Mammary epithelial cell (primary cell): Measurements from ENCODE around the gene FIZ1.

Source experiments
- EZH2 ChIP-seq: IDR thresholded peaks from 2 replicates; pipeline ENCODE4 v1.6.1; 2012; ENCODE audit warnings: low read length, inconsistent platforms, borderline replicate concordance
- TF ChIP-seq, protein P1 (sequence below), 2 donors: IDR thresholded peaks in 1 of 2; conservative IDR thresholded peaks in 1 of 2; 2 replicates each; pipeline ENCODE4 v1.5.1; 2011 to 2012; ENCODE audit warnings: inconsistent platforms in 2 of 2, low read length in 2 of 2, mild to moderate bottlenecking in 2 of 2, control low read depth in 1 of 2, low read depth in 1 of 2; ENCODE audit not compliant: insufficient read depth in 1 of 2; ENCODE audit errors: extremely low read depth in 1 of 2

DNA sequence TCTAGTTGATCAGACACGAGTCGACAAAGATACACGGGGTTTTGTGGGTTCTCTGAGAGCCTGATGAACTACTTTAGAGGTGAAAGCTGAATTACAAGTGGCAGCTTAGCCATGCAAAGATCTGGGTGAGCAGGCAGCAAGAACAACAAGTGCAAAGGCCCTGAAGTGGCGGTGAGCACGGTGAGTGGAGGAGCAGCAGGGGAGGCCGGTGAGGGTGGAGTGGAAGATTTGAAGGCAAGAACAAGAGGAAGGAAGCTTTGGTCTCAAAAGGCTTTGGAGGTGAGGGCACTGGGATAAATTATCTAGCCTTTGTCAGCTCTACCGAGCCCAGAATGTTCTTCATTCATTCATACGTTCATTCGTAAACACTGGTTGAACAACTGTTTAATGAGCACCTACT is 7.5 kb upstream of the FIZ1 start:
- TF ChIP-seq, protein P1, sequence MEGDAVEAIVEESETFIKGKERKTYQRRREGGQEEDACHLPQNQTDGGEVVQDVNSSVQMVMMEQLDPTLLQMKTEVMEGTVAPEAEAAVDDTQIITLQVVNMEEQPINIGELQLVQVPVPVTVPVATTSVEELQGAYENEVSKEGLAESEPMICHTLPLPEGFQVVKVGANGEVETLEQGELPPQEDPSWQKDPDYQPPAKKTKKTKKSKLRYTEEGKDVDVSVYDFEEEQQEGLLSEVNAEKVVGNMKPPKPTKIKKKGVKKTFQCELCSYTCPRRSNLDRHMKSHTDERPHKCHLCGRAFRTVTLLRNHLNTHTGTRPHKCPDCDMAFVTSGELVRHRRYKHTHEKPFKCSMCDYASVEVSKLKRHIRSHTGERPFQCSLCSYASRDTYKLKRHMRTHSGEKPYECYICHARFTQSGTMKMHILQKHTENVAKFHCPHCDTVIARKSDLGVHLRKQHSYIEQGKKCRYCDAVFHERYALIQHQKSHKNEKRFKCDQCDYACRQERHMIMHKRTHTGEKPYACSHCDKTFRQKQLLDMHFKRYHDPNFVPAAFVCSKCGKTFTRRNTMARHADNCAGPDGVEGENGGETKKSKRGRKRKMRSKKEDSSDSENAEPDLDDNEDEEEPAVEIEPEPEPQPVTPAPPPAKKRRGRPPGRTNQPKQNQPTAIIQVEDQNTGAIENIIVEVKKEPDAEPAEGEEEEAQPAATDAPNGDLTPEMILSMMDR (conservative IDR thresholded peaks at IDR 0.05 in 1 of 2, IDR thresholded peaks at IDR 0.05 in 1 of 2; ENCODE audit: extremely low read depth in 1 of 2, insufficient read depth in 1 of 2, low read depth in 1 of 2, low read length in 2 of 2), result no peak
- no peak for TF ChIP-seq EZH2
